Measurements from ENCODE around the gene OTX2.

Gene OTX2

DNA sequence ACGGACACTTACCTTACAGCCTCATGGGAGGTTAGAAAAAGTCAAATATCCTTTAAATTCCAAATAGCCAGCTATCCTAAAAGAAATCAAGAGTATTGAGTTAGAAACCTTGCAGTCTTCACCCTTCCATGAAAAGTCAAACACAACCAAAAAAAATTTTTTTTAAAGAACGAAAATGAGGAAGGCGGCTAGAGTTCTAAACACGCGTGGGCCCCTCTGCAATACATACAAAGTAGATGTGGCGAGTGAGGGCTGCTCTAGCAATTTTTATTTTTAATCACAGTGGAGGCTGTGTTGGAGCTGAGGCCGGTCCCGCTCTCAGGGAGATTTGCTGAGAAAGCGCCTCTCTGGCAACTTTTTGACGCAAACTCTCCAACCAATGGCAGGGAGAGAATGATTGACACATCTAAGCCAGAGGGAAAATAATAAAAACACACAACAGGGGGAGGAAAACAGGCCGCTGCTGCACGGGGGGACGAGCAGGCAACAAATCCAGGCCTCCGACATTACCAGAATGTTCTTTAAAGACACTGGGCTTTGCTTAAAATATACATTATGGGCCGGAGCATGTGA is at the start of gene OTX2:
Gene OTX2, minus strand, starts transcription at position 333 of the 573 bp plus-strand sequence. CDS start 5,023 bp downstream, outside the sequence.
- DNase-seq: no peak

DNA sequence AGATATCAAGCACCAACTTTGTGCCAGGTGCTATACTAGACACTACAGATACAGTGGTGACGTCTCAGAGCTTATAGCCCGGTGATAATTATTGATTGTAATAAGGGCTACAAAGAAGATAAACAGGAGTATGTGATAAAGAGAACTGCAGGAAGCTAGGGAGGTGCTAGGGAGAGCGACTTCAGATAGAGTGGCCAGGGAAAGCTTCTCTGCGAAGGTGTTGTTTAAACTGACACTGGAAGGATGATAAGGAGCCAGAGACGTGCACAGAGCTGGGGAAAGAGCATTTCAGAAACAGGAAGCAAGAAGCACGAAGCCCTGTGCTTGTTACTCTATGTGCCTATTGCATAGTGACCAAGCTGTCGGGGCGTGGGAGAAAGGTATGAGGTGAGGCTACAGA is 48.1 kb upstream of the OTX2 start:
- DNase-seq: no peak

DNA sequence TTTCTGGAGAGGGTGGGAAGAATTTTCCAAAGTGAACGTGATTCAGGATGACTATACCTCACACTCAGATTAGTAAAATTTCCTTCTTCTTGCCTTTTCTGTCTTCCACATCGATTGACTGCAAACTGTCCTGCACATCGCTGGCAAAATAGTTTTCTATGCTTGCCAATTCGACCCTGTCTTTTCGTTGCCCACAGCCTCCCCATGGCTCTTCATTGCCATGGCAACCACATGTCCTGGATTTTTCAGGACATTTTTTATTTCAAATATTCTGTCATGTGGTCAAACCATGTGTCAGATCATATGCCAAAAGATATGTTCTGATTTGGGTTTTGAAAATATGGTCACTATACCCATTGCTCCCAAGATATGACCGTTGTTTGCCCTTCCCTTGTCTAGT is 46.9 kb upstream of the OTX2 start:
- no peak for DNase-seq

GRCh38 chr14:56855891-56856461 is 45.7 kb upstream of the OTX2 start:
- DNase-seq: no peak

DNA sequence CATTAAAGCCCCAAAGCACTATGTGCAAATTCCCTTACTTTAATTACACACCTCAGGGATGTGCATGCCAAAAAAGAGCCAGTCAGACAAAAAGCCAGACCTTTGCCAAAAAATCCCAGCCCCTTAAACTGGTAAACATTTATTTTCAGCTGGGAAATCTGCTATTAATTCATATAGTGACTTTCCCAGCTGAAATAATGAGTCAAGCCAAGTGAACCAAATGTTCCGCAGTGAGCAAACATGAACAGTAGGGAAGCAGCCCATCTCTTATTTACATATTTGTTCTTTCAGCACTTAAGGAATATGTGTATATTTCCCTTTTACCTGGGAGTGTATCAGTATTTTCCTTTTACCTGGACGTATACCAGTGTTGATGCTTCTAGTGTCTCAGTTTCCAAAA is 44.0 kb upstream of the OTX2 start:
- DNase-seq: no peak

DNA sequence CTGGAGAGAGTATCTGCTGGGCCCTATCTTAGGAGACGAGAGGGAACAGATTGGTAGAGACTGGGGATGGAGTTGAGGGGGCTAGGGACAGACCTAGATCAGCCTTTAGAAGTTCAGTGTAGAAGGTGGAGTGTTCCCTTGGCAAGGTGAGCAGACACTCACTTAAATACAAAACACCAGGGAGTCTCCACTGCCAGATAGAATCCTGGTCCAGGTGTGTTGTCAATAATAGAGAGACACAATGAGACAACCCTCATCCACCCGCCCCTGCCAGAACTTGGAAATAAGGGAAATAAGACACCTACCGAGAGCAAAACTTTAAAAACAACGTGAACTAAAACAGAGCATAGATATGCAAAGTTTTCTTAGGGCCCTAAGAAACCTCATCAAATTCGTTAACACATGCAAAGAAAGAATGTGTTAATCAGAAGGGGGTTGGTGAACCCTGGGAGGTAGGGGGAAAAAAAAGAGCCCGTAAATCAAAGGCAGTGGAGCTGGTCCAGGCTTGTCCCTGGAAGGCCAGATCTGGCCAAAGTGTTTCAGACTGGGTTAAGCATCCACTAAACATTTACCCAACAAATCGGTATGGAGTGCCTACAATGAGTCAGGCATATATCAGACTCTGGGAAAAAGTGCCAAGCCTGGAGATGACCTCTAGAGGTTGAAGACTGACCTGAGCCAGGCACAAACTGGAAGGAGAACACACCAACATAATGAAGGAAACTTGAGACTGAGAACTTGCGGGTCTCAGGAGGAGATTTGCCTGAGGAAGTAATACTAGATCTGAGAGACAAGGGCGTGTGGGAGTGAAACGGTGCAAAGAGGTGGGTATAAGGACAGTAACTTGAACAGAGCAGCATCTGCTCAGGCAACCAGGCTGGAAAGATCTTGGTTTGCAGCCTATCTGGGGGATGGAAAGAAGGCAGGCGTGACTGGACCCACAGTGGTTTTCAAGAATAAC is 37.0 kb upstream of the OTX2 start:
- DNase-seq: no peak

DNA sequence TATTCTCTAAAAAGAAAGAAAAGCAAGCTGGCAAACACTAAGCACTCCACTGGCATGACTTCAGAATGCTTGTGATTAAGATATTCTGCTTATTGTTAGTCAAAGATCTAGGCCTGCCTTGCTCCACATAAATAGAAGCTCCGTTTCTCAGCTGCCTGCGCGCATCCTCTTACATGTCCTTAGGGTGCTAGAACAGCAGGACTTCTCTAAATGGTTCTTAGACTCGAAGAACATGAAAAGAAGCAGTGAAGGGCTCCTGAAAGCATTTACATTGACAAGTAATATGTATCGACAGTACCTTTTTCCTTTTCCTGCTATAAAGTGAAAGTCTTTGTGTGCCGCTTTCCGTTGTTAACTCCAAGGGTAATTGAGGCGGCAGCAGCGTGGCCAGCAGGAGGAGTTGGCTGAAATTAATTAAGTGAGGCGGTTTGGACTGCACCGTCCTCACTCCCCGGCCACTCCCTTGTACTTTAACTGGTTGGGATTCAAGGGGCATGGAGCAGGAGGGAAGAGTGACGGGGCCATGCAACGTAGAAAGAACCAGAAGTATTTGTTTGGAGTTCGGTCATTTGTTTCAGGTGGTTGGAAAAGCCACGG is 34.2 kb upstream of the OTX2 start:
- DNase-seq: no peak

GRCh38 chr14:56841611-56842010 is 31.3 kb upstream of the OTX2 start:
- DNase-seq: no peak

DNA sequence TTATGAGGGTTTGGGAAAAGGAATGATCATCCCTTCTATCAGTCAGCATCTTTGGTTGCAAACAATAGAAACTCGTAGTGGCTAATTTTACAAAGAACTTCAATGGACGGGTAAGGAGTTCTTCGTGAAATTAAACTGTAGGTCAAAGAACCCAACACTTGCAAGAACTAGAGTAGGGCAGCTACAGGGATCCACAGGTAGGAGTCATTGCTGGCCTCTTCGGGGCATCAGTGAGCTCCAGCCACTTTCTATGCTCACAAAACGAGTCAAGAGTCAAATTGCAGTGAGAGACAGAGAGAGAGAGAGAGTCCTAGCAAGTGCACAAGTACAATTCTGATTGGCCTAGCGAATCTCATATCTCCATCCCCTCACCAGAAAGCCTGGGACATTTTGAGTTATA is 29.9 kb upstream of the OTX2 start:
- no peak for DNase-seq

DNA sequence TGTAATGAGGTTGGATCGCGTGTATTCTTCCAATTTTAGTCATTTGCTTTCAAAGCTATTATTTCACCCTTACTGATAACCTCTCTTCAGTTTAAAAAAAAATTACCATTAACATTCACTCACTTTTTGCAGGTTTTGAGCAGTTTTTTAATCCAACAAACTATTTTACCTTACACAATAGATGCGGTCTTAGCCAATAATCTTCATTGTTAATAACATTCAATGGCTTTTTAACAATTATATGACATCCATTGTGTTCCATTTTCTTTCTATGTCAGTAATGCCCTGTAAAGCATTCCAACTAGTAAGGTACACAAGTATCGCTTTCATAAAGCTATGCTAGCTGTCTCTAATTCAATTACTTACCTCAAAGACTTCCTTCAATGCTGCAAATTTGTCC is 18.9 kb upstream of the OTX2 start:
- no peak for DNase-seq

DNA sequence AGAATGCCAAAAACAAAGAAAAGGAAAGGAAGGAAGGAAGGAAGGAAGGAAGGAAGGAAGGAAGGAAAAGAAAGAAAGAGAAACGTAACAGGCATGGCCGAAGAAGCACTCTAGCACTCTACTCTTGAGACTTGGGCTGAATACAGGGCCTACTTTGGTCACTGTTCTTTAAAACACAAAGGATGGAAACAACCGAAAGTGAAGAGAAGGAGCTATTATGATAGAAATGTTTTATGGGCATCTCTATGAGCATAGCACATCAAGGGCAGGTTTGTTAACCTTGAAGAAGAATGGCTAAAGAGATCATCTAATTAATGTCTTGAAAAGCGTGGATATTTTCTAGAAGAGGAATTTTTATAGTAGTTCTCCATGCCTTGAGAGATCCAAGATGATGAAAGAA is 15.9 kb upstream of the OTX2 start:
- DNase-seq: no peak

GRCh38 chr14:56821805-56822610 is 11.7 kb upstream of the OTX2 start:
- DNase-seq: no peak

- no peak for DNase-seq
These were observed 10.9 kb upstream of the OTX2 start for GRCh38 chr14:56821177-56821576.

DNA sequence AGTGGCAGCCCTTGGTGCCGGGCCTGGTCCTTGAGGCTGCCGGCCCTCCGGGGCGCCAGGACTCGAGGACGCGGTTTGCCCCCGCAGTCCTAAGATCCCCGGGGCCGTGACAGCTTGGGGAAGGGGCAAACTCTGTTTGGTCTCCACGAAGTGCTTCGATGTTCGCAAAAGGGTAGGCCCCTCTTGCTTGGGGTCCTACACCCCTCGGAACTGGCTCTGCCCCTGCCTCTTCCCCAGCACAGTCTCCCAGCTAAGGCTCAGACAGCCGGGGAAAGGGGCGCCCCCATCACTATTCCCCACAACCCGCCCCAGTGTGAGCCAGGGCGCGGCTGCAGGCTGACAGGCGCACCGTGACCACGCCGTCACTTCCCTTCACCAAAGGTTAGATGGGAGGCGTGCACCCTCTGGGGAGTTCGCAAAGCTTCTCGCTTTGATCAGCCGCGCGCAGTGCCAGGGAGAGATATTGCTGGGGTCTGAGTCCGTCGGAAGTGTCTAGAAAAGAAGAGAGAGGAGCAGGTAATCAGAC is 7.2 kb upstream of the OTX2 start:
- DNase-seq: no peak

DNA sequence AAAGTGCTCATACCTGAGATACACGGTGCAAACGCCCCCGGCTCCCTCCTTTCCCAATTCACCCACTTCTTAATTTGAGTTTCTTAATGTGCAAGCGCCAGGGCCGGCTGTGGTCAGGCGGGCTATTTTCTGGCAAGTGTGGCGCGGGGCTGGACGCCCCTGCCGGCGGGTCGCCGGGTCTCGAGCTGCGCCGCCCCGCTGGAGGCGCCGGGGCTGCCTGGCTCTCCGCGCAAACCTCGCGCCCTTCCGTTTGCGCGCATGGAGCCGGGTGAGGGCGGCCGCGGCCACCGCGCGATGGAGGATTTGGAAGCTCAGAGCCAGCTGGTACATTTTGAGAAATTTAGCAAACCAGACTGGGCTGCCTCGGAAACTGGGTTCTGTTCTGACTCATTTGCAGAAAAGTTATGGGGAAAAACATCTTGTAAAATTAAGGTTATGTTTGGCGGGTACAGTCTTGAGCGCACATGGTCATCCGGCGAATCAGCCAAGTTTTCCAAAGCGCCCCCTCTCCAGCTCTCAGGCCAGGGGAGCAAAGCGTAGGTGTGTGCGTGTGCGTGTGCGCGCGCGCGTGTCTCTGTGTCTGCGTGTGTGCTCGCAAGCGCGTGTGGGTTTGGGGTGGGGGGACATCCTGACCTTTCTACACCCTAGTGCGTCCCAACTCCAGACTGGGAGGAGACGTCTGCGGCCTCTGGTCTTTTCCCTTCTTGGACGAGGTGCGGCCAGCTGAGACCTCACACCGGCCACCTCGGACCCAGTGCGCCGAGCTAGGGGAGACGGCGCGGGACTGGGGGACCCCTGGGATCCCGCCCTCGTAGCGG is 6.5 kb upstream of the OTX2 start:
- no peak for DNase-seq

DNA sequence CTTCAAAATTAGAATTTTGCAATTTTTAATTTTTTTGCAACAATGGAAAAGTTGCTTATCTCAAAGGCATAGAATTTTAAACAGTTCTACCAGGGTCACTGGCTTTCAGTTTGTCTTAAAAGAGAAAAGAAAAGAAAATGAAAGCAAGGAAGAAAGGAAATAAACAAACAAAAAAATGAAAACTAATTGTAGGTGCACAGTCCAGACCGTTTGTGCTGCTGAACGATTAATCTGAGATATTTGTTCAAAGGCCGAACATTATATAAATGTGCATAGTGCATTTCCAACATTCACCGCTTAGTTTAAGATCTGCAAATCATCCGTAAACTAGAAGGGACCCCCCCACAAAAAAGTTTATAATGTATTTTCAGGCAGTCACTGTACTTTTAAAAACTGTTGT is 5.5 kb upstream of the OTX2 start:
- DNase-seq: no peak

GRCh38 chr14:56814969-56815700 is 4.9 kb upstream of the OTX2 start:
- no peak for DNase-seq

DNA sequence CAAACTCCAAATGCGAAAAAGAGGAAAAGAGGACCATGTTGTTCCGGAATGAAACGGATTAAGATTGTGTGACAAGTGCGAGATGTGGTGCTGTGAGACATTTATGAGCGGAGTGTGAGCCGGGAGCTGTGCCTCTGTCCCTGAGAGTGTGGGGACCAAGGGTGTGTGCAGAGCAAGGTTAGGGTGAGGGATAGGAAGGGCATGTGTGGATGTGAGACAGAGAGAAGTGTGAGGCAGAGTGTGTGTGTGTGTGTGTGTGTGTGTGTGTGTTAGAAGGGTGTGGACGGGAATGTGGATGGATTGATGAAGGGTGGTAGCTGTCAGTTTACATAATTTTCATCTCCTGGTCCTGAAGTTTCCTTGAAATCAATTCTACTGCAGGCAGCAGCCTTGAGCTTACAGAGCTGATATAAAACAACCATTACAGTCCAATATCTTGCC is 4.3 kb upstream of the OTX2 start:
- no peak for DNase-seq

DNA sequence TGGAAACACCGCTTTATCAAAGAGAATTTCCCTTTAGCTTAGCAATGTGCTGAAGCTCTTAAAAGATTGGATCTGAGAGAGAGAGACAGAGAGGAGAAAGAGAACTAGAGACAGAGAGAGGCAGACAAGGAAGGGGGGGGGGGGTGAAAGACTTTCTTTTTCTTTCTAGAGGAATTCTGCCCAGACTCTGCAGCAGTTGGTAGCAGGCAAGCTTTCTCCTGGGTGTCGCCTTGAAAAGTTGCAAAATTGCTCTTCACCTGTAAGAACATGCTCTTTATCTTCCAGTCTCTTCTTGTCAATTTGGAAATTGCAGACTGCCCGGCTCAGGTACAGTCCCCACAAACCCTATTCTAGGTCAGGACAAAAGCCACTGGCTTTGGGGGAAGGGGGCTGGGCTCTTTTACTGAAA is 2.9 kb upstream of the OTX2 start:
- DNase-seq: no peak

GRCh38 chr14:56812364-56813141 is 2.3 kb upstream of the OTX2 start:
- no peak for DNase-seq

All from AML-193 (cell line).